Measurements from ENCODE around the gene CAMK2A.

CAMK2A gene

GRCh38 chr5:150302301-150303069, 12.9 kb upstream of the CAMK2A start, which contains the start of gene ARSI:
Gene ARSI, minus strand, starts transcription at chr5:150302905. Its CDS starts 532 bp downstream, at chr5:150302373.
- Histone ChIP-seq H3K9me2 (replicated peaks; ENCODE audit: insufficient read depth, low read length) (no peaks in the 10 kb centered on the region), H3K9me3 (ENCODE audit: insufficient read depth, low read length) (no peaks in the 10 kb centered on the region), H3K79me2 (ENCODE audit: insufficient read depth, low read length) (no peaks in the 10 kb centered on the region), H3K9ac (ENCODE audit: low read length) (no peak within 1 kb of the TSS), H4K20me1 (ENCODE audit: low read depth, low read length) (no peaks in the 10 kb centered on the region), H3K4me3 (ENCODE audit: insufficient read depth, low read length, poor library complexity, severe bottlenecking) (no peak within 1 kb of the TSS), H3K36me3 (ENCODE audit: low read length) (no peaks in the 10 kb centered on the region), H2AFZ (ENCODE audit: low read depth, low read length, severe bottlenecking) (no peak within 1 kb of the TSS), H3F3A (ENCODE audit: insufficient read depth) (no peaks in the 10 kb centered on the region), H3K4me2 (ENCODE audit: low read depth, low read length, poor library complexity, severe bottlenecking) (no peak within 1 kb of the TSS), H3K27me3 (ENCODE audit: low read length) (no peaks in the 10 kb centered on the region), H3K27ac (ENCODE audit: low read depth, low read length) (no peak within 1 kb of the TSS)
- TF ChIP-seq CTCF (IDR thresholded peaks at IDR 0.05; ENCODE audit: insufficient read depth, low read length, poor library complexity, severe bottlenecking) (no peak), EZH2phosphoT487 (conservative IDR thresholded peaks at IDR 0.05; ENCODE audit: low read length) (no peak)

- H3K9ac ChIP-seq (ENCODE audit: low read length): no peak overlapping the region
Observed at GRCh38 chr5:150301901-150302300, 12.3 kb upstream of the CAMK2A start.

GRCh38 chr5:150301170-150301505, 11.6 kb upstream of the CAMK2A start:
- no peak overlapping the region for H3K9ac ChIP-seq (ENCODE audit: low read length)
- no peaks in the 10 kb centered on the region for H3K79me2 ChIP-seq (ENCODE audit: insufficient read depth, low read length)
- no peak overlapping the region for H3K4me2 ChIP-seq (ENCODE audit: low read depth, low read length, poor library complexity, severe bottlenecking)
- H3K36me3 ChIP-seq (ENCODE audit: low read length): no peaks in the 10 kb centered on the region
- no peaks in the 10 kb centered on the region for H3F3A ChIP-seq (ENCODE audit: insufficient read depth)
- H2AFZ ChIP-seq (ENCODE audit: low read depth, low read length, severe bottlenecking): no peak overlapping the region
- H3K27me3 ChIP-seq (ENCODE audit: low read length): no peaks in the 10 kb centered on the region
- TF ChIP-seq EZH2phosphoT487 (conservative IDR thresholded peaks at IDR 0.05; ENCODE audit: low read length) (no peak), CTCF (IDR thresholded peaks at IDR 0.05; ENCODE audit: insufficient read depth, low read length, poor library complexity, severe bottlenecking) (no peak)
- no peak overlapping the region for H3K27ac ChIP-seq (ENCODE audit: low read depth, low read length)
- no peaks in the 10 kb centered on the region for H4K20me1 ChIP-seq (ENCODE audit: low read depth, low read length)
- H3K4me3 ChIP-seq (ENCODE audit: insufficient read depth, low read length, poor library complexity, severe bottlenecking): no peak overlapping the region
- H3K9me2 ChIP-seq (replicated peaks; ENCODE audit: insufficient read depth, low read length): no peaks in the 10 kb centered on the region
- H3K9me3 ChIP-seq (ENCODE audit: insufficient read depth, low read length): no peaks in the 10 kb centered on the region

More at GRCh38 chr5:150301901-150302300, 12.3 kb upstream of the CAMK2A start:
- no peak overlapping the region for H3K4me2 ChIP-seq (ENCODE audit: low read depth, low read length, poor library complexity, severe bottlenecking)
- H4K20me1 ChIP-seq (ENCODE audit: low read depth, low read length): no peaks in the 10 kb centered on the region
- H3F3A ChIP-seq (ENCODE audit: insufficient read depth): no peaks in the 10 kb centered on the region
- TF ChIP-seq EZH2phosphoT487 (conservative IDR thresholded peaks at IDR 0.05; ENCODE audit: low read length) (no peak), CTCF (IDR thresholded peaks at IDR 0.05; ENCODE audit: insufficient read depth, low read length, poor library complexity, severe bottlenecking) (no peak)
- no peaks in the 10 kb centered on the region for H3K79me2 ChIP-seq (ENCODE audit: insufficient read depth, low read length)
- no peak overlapping the region for H3K27ac ChIP-seq (ENCODE audit: low read depth, low read length)
- no peaks in the 10 kb centered on the region for H3K36me3 ChIP-seq (ENCODE audit: low read length)
- no peaks in the 10 kb centered on the region for H3K9me2 ChIP-seq (replicated peaks; ENCODE audit: insufficient read depth, low read length)
- H3K27me3 ChIP-seq (ENCODE audit: low read length): no peaks in the 10 kb centered on the region
- no peak overlapping the region for H3K4me3 ChIP-seq (ENCODE audit: insufficient read depth, low read length, poor library complexity, severe bottlenecking)
- H2AFZ ChIP-seq (ENCODE audit: low read depth, low read length, severe bottlenecking): no peak overlapping the region
- H3K9me3 ChIP-seq (ENCODE audit: insufficient read depth, low read length): no peaks in the 10 kb centered on the region
